Esophagus (tissue), 2 donors: ENCODE data around the gene GJB4. TPM values are rescaled to one million over a fixed set of nuclear protein-coding genes. Genes with fewer than 3 reads are reported as not detected.
A peak's percentile ranks its signal among the peaks of the same experiment; 100 is the strongest.

Source experiments
- H3K27ac ChIP-seq, 2 donors: one replicate each; pipeline ENCODE4 v1.5.1; 2013; ENCODE audit warnings: low read depth in 2 of 2, mild to moderate bottlenecking in 2 of 2, inconsistent platforms in 1 of 2, low read length in 1 of 2, moderate library complexity in 1 of 2
- H3K27me3 ChIP-seq, 2 donors: one replicate each; pipeline ENCODE4 v1.6.1; 2013; ENCODE audit warnings: low read length in 2 of 2, control low read depth in 1 of 2, mild to moderate bottlenecking in 1 of 2; ENCODE audit not compliant: insufficient read depth in 2 of 2, control insufficient read depth in 1 of 2
- H3K36me3 ChIP-seq, 2 donors: one replicate each; pipeline ENCODE4 v1.6.1; 2013; ENCODE audit warnings: low read length in 1 of 2; ENCODE audit not compliant: control insufficient read depth in 2 of 2, insufficient read depth in 2 of 2
- H3K4me1 ChIP-seq, 2 donors: one replicate each; pipeline ENCODE4 v1.6.1; 2013; ENCODE audit warnings: low read length in 1 of 2; ENCODE audit not compliant: control insufficient read depth in 2 of 2, insufficient read depth in 2 of 2
- H3K4me3 ChIP-seq, 2 donors: one replicate each; pipeline ENCODE4 v1.5.1; 2013; ENCODE audit warnings: low read length in 2 of 2, mild to moderate bottlenecking in 2 of 2, low read depth in 1 of 2, moderate library complexity in 1 of 2
- H3K9me3 ChIP-seq, 2 donors: one replicate each; pipeline ENCODE4 v1.6.1; 2013; ENCODE audit warnings: mild to moderate bottlenecking in 2 of 2, low read depth in 1 of 2, low read length in 1 of 2, moderate library complexity in 1 of 2; ENCODE audit not compliant: control insufficient read depth in 2 of 2, insufficient read depth in 1 of 2
- WGBS, 2 donors: extraction: QIAGEN DNeasy Blood & Tissue Kit; methylation state at CpG; one replicate each; pipeline ENCODE4 v1.1.7; 2013; 5-methylcytosine and 5-hydroxymethylcytosine counted together
- polyA plus RNA-seq, 2 donors: library from polyadenylated mRNA; stranded (reverse); fragments of 200-250 nt; gene quantifications; one replicate each; pipeline ENCODE4 v1.2.3, GENCODE V29; 2013
- donor health status: healthy with polysubstance abuse.
- donor health status: Bipolar disorder and iron deficiency.

Gene GJB4
- polyA plus RNA-seq, 2 donors: 1.7 to 2.3 TPM

GRCh38 chr1:34745666-34746065 is 13.9 kb upstream of the GJB4 start:
- Histone ChIP-seq H3K27ac (no peak overlapping the region), H3K4me3 (no peak overlapping the region), H3K4me1 (no peaks in the 10 kb centered on the region), H3K27me3 (no peaks in the 10 kb centered on the region), H3K9me3 (no peaks in the 10 kb centered on the region), H3K36me3 (no peaks in the 10 kb centered on the region)
- 82 to 83% methylated on average over 5 of the region's 5 CpGs for WGBS, 2 donors

GRCh38 chr1:34746101-34746500 is 13.4 kb upstream of the GJB4 start:
- H3K4me3 ChIP-seq: no peak overlapping the region
- no peaks in the 10 kb centered on the region for H3K4me1 ChIP-seq
- H3K27me3 ChIP-seq: no peaks in the 10 kb centered on the region
- H3K9me3 ChIP-seq: no peaks in the 10 kb centered on the region
- H3K27ac ChIP-seq: no peak overlapping the region
- WGBS, 2 donors: 93 to 94% methylated on average over 4 of the region's 4 CpGs
- no peaks in the 10 kb centered on the region for H3K36me3 ChIP-seq

DNA sequence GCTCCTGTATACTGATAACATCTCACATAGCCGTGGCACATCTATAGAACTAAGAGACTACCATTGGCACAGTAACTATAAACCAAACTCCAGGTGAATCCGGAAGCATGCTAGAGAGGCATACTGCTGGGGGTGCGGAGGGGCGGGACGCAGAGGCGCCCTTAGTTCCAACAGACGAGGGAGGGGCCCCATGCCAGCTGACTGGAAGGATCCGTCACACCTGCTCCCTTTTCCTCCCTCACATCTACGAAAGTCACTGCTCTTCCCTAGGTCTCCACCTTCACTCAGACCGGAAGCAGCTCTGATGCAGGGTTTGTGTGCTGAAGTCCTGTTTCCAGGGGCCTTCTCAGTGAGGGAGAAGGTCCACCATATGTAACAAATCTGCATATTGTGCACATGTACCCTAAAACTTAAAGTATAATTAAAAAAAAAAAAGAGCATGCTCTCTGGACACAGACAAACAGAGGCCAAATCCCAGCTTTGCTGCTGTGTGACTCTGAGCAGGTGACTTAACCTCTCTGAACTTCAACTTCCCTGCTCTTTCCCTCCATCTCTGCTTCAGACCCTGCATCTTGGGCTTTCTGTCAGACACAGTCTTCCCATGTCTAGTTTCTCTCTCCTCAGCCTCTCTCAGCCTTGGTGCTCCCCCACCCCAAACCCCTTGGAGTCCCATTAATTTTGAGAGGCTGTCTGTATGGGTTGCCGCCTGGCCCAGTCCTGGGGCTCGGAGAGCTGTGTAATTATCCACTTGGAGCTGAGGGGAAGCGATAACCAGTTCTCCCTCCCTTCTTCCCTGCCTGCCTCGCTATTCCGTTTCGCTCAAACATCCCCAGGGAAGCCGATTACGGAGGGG is 12.5 kb upstream of the GJB4 start:
- no peaks in the 10 kb centered on the region for H3K36me3 ChIP-seq
- H3K4me1 ChIP-seq: no peaks in the 10 kb centered on the region
- no peaks in the 10 kb centered on the region for H3K9me3 ChIP-seq
- H3K27ac ChIP-seq: no peak overlapping the region
- H3K27me3 ChIP-seq: no peaks in the 10 kb centered on the region
- H3K4me3 ChIP-seq: no peak overlapping the region
- WGBS, 2 donors: 66 to 73% methylated on average over 18 of the region's 18 CpGs

DNA sequence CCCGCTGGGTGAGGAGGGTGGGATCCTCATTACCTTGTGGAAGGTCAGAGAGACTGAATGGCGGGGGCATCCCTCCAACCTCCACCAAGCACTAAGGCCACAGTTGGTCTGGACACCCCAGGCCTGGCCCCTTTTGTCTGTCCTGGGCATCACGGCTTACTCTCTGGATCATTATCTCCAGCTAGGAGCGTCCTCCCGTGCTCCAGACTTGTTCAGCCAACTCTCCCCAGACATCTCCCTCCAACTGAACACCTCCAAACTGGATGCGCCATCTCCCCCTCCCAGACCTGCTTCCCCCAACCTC is 11.9 kb upstream of the GJB4 start:
- WGBS, 2 donors: 74 to 84% methylated on average over 6 of the region's 6 CpGs
- Histone ChIP-seq H3K27me3 (no peaks in the 10 kb centered on the region), H3K9me3 (no peaks in the 10 kb centered on the region), H3K4me1 (no peaks in the 10 kb centered on the region), H3K36me3 (no peaks in the 10 kb centered on the region), H3K27ac (no peak overlapping the region), H3K4me3 (no peak overlapping the region)

DNA sequence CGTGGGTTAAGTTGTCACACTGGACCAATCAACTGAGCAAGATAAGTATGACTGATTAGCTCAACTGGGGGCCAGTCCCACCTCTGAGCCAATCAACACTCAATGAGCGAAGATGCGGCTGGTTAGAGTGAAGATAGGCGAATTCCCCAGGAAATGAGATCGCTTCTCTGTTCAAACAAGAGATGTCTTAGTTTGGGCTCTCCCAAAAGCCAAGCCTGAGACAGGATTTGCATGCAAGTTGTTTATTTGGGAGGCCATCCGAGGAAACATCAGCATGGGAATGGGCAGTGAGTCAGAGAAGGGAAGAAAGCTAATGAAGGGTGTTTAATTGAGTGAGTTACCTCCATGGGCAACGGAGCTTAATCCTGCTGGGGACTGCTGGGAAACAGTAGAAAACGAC is 9.5 kb upstream of the GJB4 start:
- Histone ChIP-seq H3K9me3 (no peaks in the 10 kb centered on the region), H3K4me3 (no peak overlapping the region)
- WGBS, 2 donors: 58 to 72% methylated on average over 8 of the region's 8 CpGs

GRCh38 chr1:34750610-34751009 is 8.9 kb upstream of the GJB4 start:
- 89 to 92% methylated on average over 5 of the region's 5 CpGs for WGBS, 2 donors
- no peak overlapping the region for H3K27ac ChIP-seq
- no peaks in the 10 kb centered on the region for H3K4me1 ChIP-seq
- no peaks in the 10 kb centered on the region for H3K36me3 ChIP-seq
- no peaks in the 10 kb centered on the region for H3K27me3 ChIP-seq
- no peaks in the 10 kb centered on the region for H3K9me3 ChIP-seq
- H3K4me3 ChIP-seq: no peak overlapping the region

More for the DNA sequence above, 9.5 kb upstream of the GJB4 start:
- H3K27ac ChIP-seq: no peak overlapping the region
- H3K27me3 ChIP-seq: no peaks in the 10 kb centered on the region
- H3K36me3 ChIP-seq: no peaks in the 10 kb centered on the region
- no peaks in the 10 kb centered on the region for H3K4me1 ChIP-seq

- H3K27me3 ChIP-seq: no peaks in the 10 kb centered on the region
- peaks cover 0 to 14% of the 10 kb centered on the region in 2 donors for H3K4me1 ChIP-seq
- H3K4me3 ChIP-seq: no peak overlapping the region
- H3K36me3 ChIP-seq: peaks cover 0 to 9% of the 10 kb centered on the region in 2 donors
- H3K27ac ChIP-seq: no peak overlapping the region
- WGBS, 2 donors: 71 to 85% methylated on average over 3 of the region's 3 CpGs
- H3K9me3 ChIP-seq: no peaks in the 10 kb centered on the region
Observed at GRCh38 chr1:34753163-34753562, 6.4 kb upstream of the GJB4 start.

DNA sequence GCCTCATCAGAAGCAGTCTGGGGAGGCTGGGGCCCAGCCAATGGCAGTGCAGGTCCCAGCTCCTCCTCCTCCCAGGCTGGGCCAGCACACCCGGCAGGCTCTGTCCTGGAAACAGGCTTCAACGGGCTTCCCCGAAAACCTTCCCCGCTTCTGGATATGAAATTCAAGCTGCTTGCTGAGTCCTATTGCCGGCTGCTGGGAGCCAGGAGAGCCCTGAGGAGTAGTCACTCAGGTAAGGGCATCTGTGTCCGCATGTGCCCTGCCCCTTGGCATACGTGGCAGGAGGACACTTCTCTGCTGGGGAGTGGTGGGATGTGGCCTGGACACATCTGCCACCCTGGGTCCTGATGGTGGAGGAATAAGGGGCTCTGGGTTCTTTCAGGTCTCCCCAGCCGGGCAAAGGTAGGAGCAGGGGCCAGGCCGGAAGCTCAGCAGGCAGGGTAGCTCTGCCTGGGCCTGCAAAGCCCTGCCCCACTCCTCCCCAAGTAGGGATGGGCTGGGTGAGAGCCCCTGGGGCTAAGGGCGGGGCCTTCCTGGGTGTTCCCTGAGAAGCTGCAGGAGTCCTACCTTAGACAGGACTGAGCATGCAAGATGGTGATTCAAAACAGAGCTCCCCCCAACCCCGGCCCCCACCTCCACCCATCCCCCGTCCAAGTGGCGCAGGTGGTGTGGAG is 4.4 kb upstream of the GJB4 start, which contains the start of gene GJB5:
Gene GJB5 (plus strand): TSS at position 84 of the 674 bp plus-strand sequence. CDS start 2,284 bp downstream, outside the sequence.
- Histone ChIP-seq H3K4me3 (peak within 1 kb of the TSS; percentile 50 to 51), H3K36me3 (peaks cover 0 to 9% of the 10 kb centered on the region in 2 donors), H3K4me1 (peaks cover 0 to 31% of the 10 kb centered on the region in 2 donors), H3K9me3 (no peaks in the 10 kb centered on the region), H3K27me3 (no peaks in the 10 kb centered on the region), H3K27ac (peak within 1 kb of the TSS; percentile 96 to 98)
- WGBS, 2 donors: 44 to 56% methylated on average over 13 of the region's 13 CpGs

GRCh38 chr1:34755961-34756360 is 3.6 kb upstream of the GJB4 start:
- no peaks in the 10 kb centered on the region for H3K27me3 ChIP-seq
- H3K4me1 ChIP-seq: peaks cover 0 to 31% of the 10 kb centered on the region in 2 donors
- peak overlapping the region; percentile 95 to 96 for H3K27ac ChIP-seq
- H3K9me3 ChIP-seq: peaks cover 0 to under 1% of the 10 kb centered on the region in 2 donors
- H3K36me3 ChIP-seq: peaks cover 0 to 9% of the 10 kb centered on the region in 2 donors
- peak overlapping the region; percentile 50 to 51 for H3K4me3 ChIP-seq
- WGBS, 2 donors: 65 to 77% methylated on average over 6 of the region's 6 CpGs
